CD4-positive, alpha-beta T cell treated with Interleukin-17A for 1 hour (primary cell): ENCODE data around the gene RAB11B.
"Not testable (repeated sequence)": the region's sequence is repeated elsewhere in the genome, so short reads cannot be mapped to it uniquely, and the experiment has no call there.

Experiments
- DNase-seq: peaks from one replicate; pipeline ENCODE4 v3.0.0-alpha.2; 2020

Gene RAB11B

GRCh38 chr19:8396563-8397203 is 6.5 kb downstream of the RAB11B start:
- peak; percentile 85 for DNase-seq

GRCh38 chr19:8397271-8397670 is 7.1 kb downstream of the RAB11B start:
- no peak for DNase-seq

GRCh38 chr19:8397746-8398310 is 7.7 kb downstream of the RAB11B start:
- DNase-seq, result no peak

- no peak for DNase-seq
Observed at GRCh38 chr19:8398311-8398771, 8.2 kb downstream of the RAB11B start.

GRCh38 chr19:8399681-8400188 is 9.6 kb downstream of the RAB11B start:
- no peak for DNase-seq

GRCh38 chr19:8401981-8402411 is 11.8 kb downstream of the RAB11B start:
- DNase-seq, result no peak

- no peak for DNase-seq
Observed at GRCh38 chr19:8403098-8403819, 13.1 kb downstream of the RAB11B start.

GRCh38 chr19:8403820-8404109 is 13.6 kb downstream of the RAB11B start:
- no peak for DNase-seq

GRCh38 chr19:8404391-8405151 is 14.4 kb downstream of the RAB11B start:
- no peak for DNase-seq

- not testable (repeated sequence) for DNase-seq
Observed at GRCh38 chr19:8410718-8411117, 20.6 kb downstream of the RAB11B start.

GRCh38 chr19:8412783-8413628 is 22.8 kb downstream of the RAB11B start, which contains the start of gene MARCHF2:
Gene MARCHF2, plus strand, starts transcription at chr19:8413305. Its CDS starts 8,536 bp downstream, at chr19:8421841.
- peak; percentile 98 for DNase-seq

- DNase-seq, result no peak
Observed at GRCh38 chr19:8413629-8413995, 23.5 kb downstream of the RAB11B start.

- no peak for DNase-seq
Observed at GRCh38 chr19:8416796-8417195, 26.6 kb downstream of the RAB11B start.

GRCh38 chr19:8421484-8422461 is 31.6 kb downstream of the RAB11B start:
- DNase-seq, result no peak

- no peak for DNase-seq
Observed at GRCh38 chr19:8423817-8424223, 33.7 kb downstream of the RAB11B start.

- DNase-seq, result not testable (repeated sequence)
Observed at GRCh38 chr19:8425331-8425730, 35.2 kb downstream of the RAB11B start.

- no peak for DNase-seq
Observed at GRCh38 chr19:8426283-8426682, 36.1 kb downstream of the RAB11B start.

GRCh38 chr19:8429044-8429443 is 38.9 kb downstream of the RAB11B start:
- DNase-seq, result no peak

- no peak for DNase-seq
Observed at GRCh38 chr19:8429826-8430225, 39.7 kb downstream of the RAB11B start.

- no peak for DNase-seq
Observed at GRCh38 chr19:8430650-8431049, 40.5 kb downstream of the RAB11B start.

- no peak for DNase-seq
Observed at GRCh38 chr19:8438236-8438635, 48.1 kb downstream of the RAB11B start.
